A549 (cell line): ENCODE results near the gene UGT1A10. TPM values are rescaled to one million over a fixed set of nuclear protein-coding genes. Genes with fewer than 3 reads are reported as not detected.

Experiments used
- ATAC-seq, 2 experiments: fragments of 200-7000 bp in 1 of 2; fragments of >200 bp in 1 of 2; cut with Nextera tagmentation in 1 of 2; cut with Tn5 transposase in 1 of 2; 3 replicates each; pipeline versions ENCODE4 v1.8.0 to v1.9.1; 2018 to 2020; ENCODE audit warnings: mild to moderate bottlenecking in 1 of 2, moderate library complexity in 1 of 2
- CTCF ChIA-PET: fragments of 300-600 bp; sonication (Branson Sonifier 250); formaldehyde crosslinking; extraction: SDS; loops from one replicate; lab custom pipeline; 2021; ENCODE audit warnings: antibody characterized with exemption, inconsistent platforms; lab: Yijun Ruan, JAX
- POLR2A ChIA-PET: fragments of 350-600 bp; formaldehyde crosslinking; extraction: SDS; loops from one replicate; lab custom pipeline; 2021; ENCODE audit warnings: antibody characterized with exemption, inconsistent platforms; lab: Yijun Ruan, JAX
- DNase-seq, 2 experiments: peaks; one replicate each; pipeline versions ENCODE4 v3.0.0 to v3.0.0-alpha.2; 2011 to 2016; ENCODE audit warnings: low read depth in 1 of 2, low spot score in 1 of 2
- FAIRE-seq: peaks from 2 replicates; lab custom pipeline; 2011; peaks lifted over from hg19 to GRCh38; lab: Jason Lieb, UNC
- H3K27ac ChIP-seq, 2 experiments: fragments of >200 bp; sonication (Bioruptor Twin); formaldehyde crosslinking; 3 replicates each; pipeline ENCODE4 v1.5.1; 2016 to 2017
- H3K4me1 ChIP-seq: fragments of >200 bp; sonication (Bioruptor Twin); formaldehyde crosslinking; 3 replicates; pipeline ENCODE4 v1.6.1; 2016
- H3K4me2 ChIP-seq: fragments of >200 bp; sonication (Bioruptor Twin); formaldehyde crosslinking; 3 replicates; pipeline ENCODE4 v1.6.1; 2016
- H3K4me3 ChIP-seq: fragments of >200 bp; sonication (Bioruptor Twin); formaldehyde crosslinking; 3 replicates; pipeline ENCODE4 v1.5.1; 2016
- H3K9me3 ChIP-seq: fragments of >200 bp; sonication (Bioruptor Twin); formaldehyde crosslinking; 3 replicates; pipeline ENCODE4 v1.6.1; 2016
- BCL3 ChIP-seq: fragments of >200 bp; sonication (Bioruptor Twin); formaldehyde crosslinking; IDR thresholded peaks from 3 replicates; pipeline ENCODE4 v1.6.1; 2016
- CBX8 ChIP-seq: fragments of 200-600 bp; sonication (generic); IDR thresholded peaks from 2 replicates; pipeline ENCODE4 v1.6.1; 2016
- EHMT2 ChIP-seq: fragments of 200-600 bp; sonication (generic); IDR thresholded peaks from 2 replicates; pipeline ENCODE4 v1.6.1; 2016; ENCODE audit warnings: antibody characterized with exemption, low read depth, mild to moderate bottlenecking, moderate library complexity
- EP300 ChIP-seq, 2 experiments: fragments of >200 bp; sonication (Bioruptor Twin); formaldehyde crosslinking; IDR thresholded peaks; 2 replicates in 1 of 2; 3 replicates in 1 of 2; pipeline ENCODE4 v1.6.1; 2016 to 2017
- ESRRA ChIP-seq: fragments of 150-350 bp; IDR thresholded peaks from 2 replicates; pipeline ENCODE4 v1.6.1; 2014; ENCODE audit warnings: mild to moderate bottlenecking, low read length, borderline replicate concordance
- FOSL2 ChIP-seq, 2 experiments: fragments of 450-650 bp in 1 of 2; fragments of >200 bp in 1 of 2; sonication (Bioruptor Twin) in 1 of 2; formaldehyde crosslinking; IDR thresholded peaks; 2 replicates each; pipeline versions ENCODE4 v1.5.0 to v1.6.1; 2016 to 2020; ENCODE audit warnings: mild to moderate bottlenecking in 1 of 2, moderate library complexity in 1 of 2
- GATA3 ChIP-seq: IDR thresholded peaks from 2 replicates; pipeline ENCODE4 v1.6.1; 2012; ENCODE audit warnings: borderline replicate concordance
- HEYL ChIP-seq: fragments of 250-450 bp; sonication (Bioruptor Pico); IDR thresholded peaks from 2 replicates; pipeline ENCODE4 v1.8.0; 2021; ENCODE audit warnings: mild to moderate bottlenecking, moderate library complexity
- HOXA7 ChIP-seq: fragments of 250-450 bp; sonication (Bioruptor Pico); IDR thresholded peaks from 2 replicates; pipeline ENCODE4 v1.5.0; 2020; ENCODE audit warnings: mild to moderate bottlenecking, moderate library complexity
- JUN ChIP-seq, 2 experiments: fragments of >200 bp; sonication (Bioruptor Twin); formaldehyde crosslinking; IDR thresholded peaks; 2 replicates in 1 of 2; 3 replicates in 1 of 2; pipeline ENCODE4 v1.6.1; 2016 to 2017
- JUNB ChIP-seq: fragments of >200 bp; sonication (Bioruptor Twin); formaldehyde crosslinking; IDR thresholded peaks from 2 replicates; pipeline ENCODE4 v1.6.1; 2016
- KDM1A ChIP-seq: fragments of 200-600 bp; sonication (generic); IDR thresholded peaks from 2 replicates; pipeline ENCODE4 v1.6.1; 2016; ENCODE audit warnings: low read depth, mild to moderate bottlenecking
- MAFK ChIP-seq: fragments of 450-650 bp; IDR thresholded peaks from 2 replicates; pipeline ENCODE4 v1.6.1; 2014; ENCODE audit not compliant: partially characterized antibody
- MAX ChIP-seq: IDR thresholded peaks from 2 replicates; pipeline ENCODE4 v1.6.1; 2012
- NFE2L2 ChIP-seq: fragments of 150-350 bp; conservative IDR thresholded peaks from 2 replicates; pipeline ENCODE4 v1.6.1; 2014; ENCODE audit warnings: low read length
- PHF8 ChIP-seq: fragments of 200-600 bp; sonication (generic); IDR thresholded peaks from 2 replicates; pipeline ENCODE4 v1.6.1; 2016; ENCODE audit warnings: low read depth, mild to moderate bottlenecking, antibody characterized with exemption, moderate library complexity, borderline replicate concordance
- RAD21 ChIP-seq, 2 experiments: fragments of >200 bp in 1 of 2; sonication (Bioruptor Twin) in 1 of 2; formaldehyde crosslinking in 1 of 2; IDR thresholded peaks in 1 of 2; conservative IDR thresholded peaks in 1 of 2; 2 replicates in 1 of 2; 3 replicates in 1 of 2; pipeline ENCODE4 v1.6.1; 2012 to 2018; ENCODE audit warnings: inconsistent platforms in 1 of 2
- RARB ChIP-seq: fragments of 250-450 bp; sonication (Bioruptor Pico); IDR thresholded peaks from 2 replicates; pipeline ENCODE4 v1.8.0; 2021; ENCODE audit warnings: mild to moderate bottlenecking, moderate library complexity
- RFX5 ChIP-seq: fragments of 450-650 bp; IDR thresholded peaks from 2 replicates; pipeline ENCODE4 v1.7.1; 2014; ENCODE audit warnings: antibody characterized with exemption, mild to moderate bottlenecking, moderate library complexity
- SREBF2 ChIP-seq: fragments of 450-650 bp; IDR thresholded peaks from 2 replicates; pipeline ENCODE4 v1.6.1; 2014; ENCODE audit warnings: mild to moderate bottlenecking, moderate library complexity
- ZFP36 ChIP-seq: fragments of 450-650 bp; IDR thresholded peaks from 2 replicates; pipeline ENCODE4 v1.6.1; 2014; ENCODE audit warnings: borderline replicate concordance; ENCODE audit not compliant: partially characterized antibody
- ZNF302 ChIP-seq: fragments of 250-450 bp; sonication (Bioruptor Pico); IDR thresholded peaks from 2 replicates; pipeline ENCODE4 v1.9.0; 2021; ENCODE audit warnings: inconsistent platforms, mild to moderate bottlenecking, moderate library complexity
- WGBS: methylation state at CpG from one replicate; pipeline ENCODE4 v1.1.6; 2017; ENCODE audit errors: missing lambda C conversion rate; 5-methylcytosine and 5-hydroxymethylcytosine counted together
- polyA plus RNA-seq, 4 experiments: library from polyadenylated mRNA; depleted of rRNA in 3 of 4; stranded (reverse); fragments of >200 nt; fragmentation: RNase III in 1 of 4; extraction: RNeasy Plus Mini Kit Qiagen cat#74134 plus additional on column Dnase treatment in 1 of 4; gene quantifications; 2 replicates in 3 of 4; 3 replicates in 1 of 4; pipeline ENCODE4 v1.2.3, GENCODE V29; 2011 to 2017
- TF ChIP-seq, protein P1 (sequence below): fragments of 250-450 bp; sonication (Bioruptor Pico); IDR thresholded peaks from 2 replicates; pipeline ENCODE4 v1.5.0; 2020; ENCODE audit warnings: low read depth, mild to moderate bottlenecking, moderate library complexity
- TF ChIP-seq, protein P2 (sequence below): fragments of 250-450 bp; sonication (Bioruptor Pico); IDR thresholded peaks from 2 replicates; pipeline ENCODE4 v1.5.0; 2021; ENCODE audit warnings: mild to moderate bottlenecking, moderate library complexity, borderline replicate concordance
- TF ChIP-seq, protein P3 (sequence below): fragments of 150-350 bp; IDR thresholded peaks from 2 replicates; pipeline ENCODE4 v1.6.1; 2014; ENCODE audit warnings: low read depth, mild to moderate bottlenecking, low read length

The UGT1A10 gene
- polyA plus RNA-seq, 2 of the 4 experiments (the other 2 are of a cell fraction) = 0.10 TPM; not detected in 1

GRCh38 chr2:233674314-233674713, 38.1 kb downstream of the UGT1A10 start:
- Histone ChIP-seq H3K4me1 (peaks cover 23% of the 10 kb centered on the region), H3K4me2 (no peak overlapping the region), H3K4me3 (no peak overlapping the region), H3K27ac (peak overlapping the region; percentile 82 to 85), H3K9me3 (peaks cover 25% of the 10 kb centered on the region)
- FAIRE-seq (no peak), DNase-seq (no peak), ATAC-seq (no peak)
- 36% methylated on average over 1 of the region's 1 CpG for WGBS
- no peak for TF ChIP-seq ESRRA
- TF ChIP-seq, protein P1, sequence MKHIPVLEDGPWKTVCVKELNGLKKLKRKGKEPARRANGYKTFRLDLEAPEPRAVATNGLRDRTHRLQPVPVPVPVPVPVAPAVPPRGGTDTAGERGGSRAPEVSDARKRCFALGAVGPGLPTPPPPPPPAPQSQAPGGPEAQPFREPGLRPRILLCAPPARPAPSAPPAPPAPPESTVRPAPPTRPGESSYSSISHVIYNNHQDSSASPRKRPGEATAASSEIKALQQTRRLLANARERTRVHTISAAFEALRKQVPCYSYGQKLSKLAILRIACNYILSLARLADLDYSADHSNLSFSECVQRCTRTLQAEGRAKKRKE (CRISPR knock-in tag) = no peak
- no peak for TF ChIP-seq NFE2L2
- no peak for TF ChIP-seq HOXA7 (CRISPR knock-in tag)
- TF ChIP-seq ZNF302 (CRISPR knock-in tag) = no peak
- TF ChIP-seq MAFK = no peak
- CTCF ChIA-PET = no interaction called here
- POLR2A ChIA-PET = no interaction called here

DNA sequence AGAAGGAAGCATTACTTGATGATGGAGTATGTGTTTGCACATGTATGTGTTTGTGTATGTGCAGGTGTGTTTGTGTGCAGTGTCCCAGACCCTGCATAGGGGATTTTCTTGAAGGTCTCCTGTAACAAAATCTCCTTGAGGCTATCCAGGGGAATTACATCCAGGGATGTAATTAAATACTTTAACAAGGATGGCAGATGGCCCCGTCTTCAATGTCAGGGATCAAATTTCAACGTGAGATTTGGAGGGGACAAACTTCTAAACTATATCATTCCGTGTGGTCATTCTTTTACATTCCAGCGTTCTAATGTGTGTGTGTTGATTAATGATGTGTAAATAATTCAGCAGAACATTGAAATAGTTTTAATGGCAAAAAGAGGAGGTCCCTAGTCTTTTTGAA, 38.7 kb downstream of the UGT1A10 start:
- Histone ChIP-seq H3K9me3 (peaks cover 25% of the 10 kb centered on the region), H3K4me3 (no peak overlapping the region), H3K27ac (peak overlapping the region; percentile 82 to 85), H3K4me1 (peaks cover 16% of the 10 kb centered on the region; the same call in 2 of the 3 replicates), H3K4me2 (no peak overlapping the region)
- CTCF ChIA-PET = no interaction called here
- DNase-seq = no peak
- WGBS = 76% methylated on average over 4 of the region's 4 CpGs
- ATAC-seq = 0 out of 6 replicates have a peak, but pooled peaks of 1 of the 2 experiments have one; percentile 29
- FAIRE-seq = no peak
- POLR2A ChIA-PET = no interaction called here
- no peak for TF ChIP-seq CBX8
- TF ChIP-seq RAD21 (conservative IDR thresholded peaks at IDR 0.05 in 1 of 2, IDR thresholded peaks at IDR 0.05 in 1 of 2) = no peak
- no peak for TF ChIP-seq RFX5
- TF ChIP-seq ESRRA = no peak
- no peak for TF ChIP-seq HEYL (CRISPR knock-in tag)
- no peak for TF ChIP-seq ZFP36
- TF ChIP-seq KDM1A = no peak
- TF ChIP-seq MAFK = no peak
- no peak for TF ChIP-seq SREBF2
- TF ChIP-seq, protein P2, sequence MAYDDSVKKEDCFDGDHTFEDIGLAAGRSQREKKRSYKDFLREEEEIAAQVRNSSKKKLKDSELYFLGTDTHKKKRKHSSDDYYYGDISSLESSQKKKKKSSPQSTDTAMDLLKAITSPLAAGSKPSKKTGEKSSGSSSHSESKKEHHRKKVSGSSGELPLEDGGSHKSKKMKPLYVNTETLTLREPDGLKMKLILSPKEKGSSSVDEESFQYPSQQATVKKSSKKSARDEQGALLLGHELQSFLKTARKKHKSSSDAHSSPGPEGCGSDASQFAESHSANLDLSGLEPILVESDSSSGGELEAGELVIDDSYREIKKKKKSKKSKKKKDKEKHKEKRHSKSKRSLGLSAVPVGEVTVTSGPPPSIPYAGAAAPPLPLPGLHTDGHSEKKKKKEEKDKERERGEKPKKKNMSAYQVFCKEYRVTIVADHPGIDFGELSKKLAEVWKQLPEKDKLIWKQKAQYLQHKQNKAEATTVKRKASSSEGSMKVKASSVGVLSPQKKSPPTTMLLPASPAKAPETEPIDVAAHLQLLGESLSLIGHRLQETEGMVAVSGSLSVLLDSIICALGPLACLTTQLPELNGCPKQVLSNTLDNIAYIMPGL (CRISPR knock-in tag) = no peak
- no peak for TF ChIP-seq EHMT2

DNA sequence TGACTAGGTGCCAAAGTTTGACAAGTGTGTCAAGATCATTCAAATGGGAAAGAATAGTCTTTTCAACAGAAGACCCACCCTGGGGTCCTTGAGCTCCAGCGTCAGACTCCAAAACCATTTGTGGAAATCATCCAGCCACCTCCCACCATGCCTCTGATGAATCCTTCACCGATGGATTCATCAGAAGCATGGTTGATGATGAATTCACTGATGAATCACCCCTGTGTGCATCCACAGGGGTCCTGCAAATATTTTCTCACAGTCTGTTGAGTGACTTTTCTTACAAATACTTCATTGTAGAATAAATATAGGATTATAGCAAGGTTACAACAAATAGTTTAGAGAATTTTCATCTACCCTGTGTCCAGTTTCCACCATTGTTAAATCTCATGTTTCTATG, 39.8 kb downstream of the UGT1A10 start:
- Histone ChIP-seq H3K9me3 (peaks cover 18% of the 10 kb centered on the region), H3K4me2 (no peak overlapping the region), H3K4me1 (peaks cover 20% of the 10 kb centered on the region; the same call in 2 of the 3 replicates), H3K4me3 (no peak overlapping the region), H3K27ac (peak overlapping the region; percentile 77 to 82)
- FAIRE-seq (no peak), DNase-seq (peak in 1 of 2 experiments; percentile 70), ATAC-seq (peak; percentile 62 to 72; a peak in 4 of 6 replicates)
- ChIA-PET POLR2A (no interaction called here), CTCF (interaction anchor here (1.0 to 1.4 kb wide), 2 partner anchors 23 to 35 kb away, joined by 4 read pairs; no protein-coding TSS in a partner anchor)
- WGBS = 3% methylated on average over 2 of the region's 2 CpGs
- no peak for TF ChIP-seq RFX5
- no peak for TF ChIP-seq PHF8
- peak; percentile 91; the same call in 1 of the 2 replicates for TF ChIP-seq GATA3
- TF ChIP-seq MAX = peak; percentile 45; the same call in 1 of the 2 replicates
- no peak for TF ChIP-seq ZFP36
- TF ChIP-seq ZNF302 (CRISPR knock-in tag) = no peak
- peak; percentile 83 for TF ChIP-seq JUNB
- TF ChIP-seq EP300 (IDR thresholded peaks at IDR 0.05) = peak; percentile 71 to 80; a peak in 2 of 5 replicates
- TF ChIP-seq JUN (IDR thresholded peaks at IDR 0.05) = peak in 1 of 2 experiments; percentile 52; a peak in 1 of 5 replicates
- peak; percentile 76 for TF ChIP-seq FOSL2 (IDR thresholded peaks at IDR 0.05)
- TF ChIP-seq FOSL2 (CRISPR knock-in tag; IDR thresholded peaks at IDR 0.05) = peak; percentile 80
- TF ChIP-seq, protein P3, sequence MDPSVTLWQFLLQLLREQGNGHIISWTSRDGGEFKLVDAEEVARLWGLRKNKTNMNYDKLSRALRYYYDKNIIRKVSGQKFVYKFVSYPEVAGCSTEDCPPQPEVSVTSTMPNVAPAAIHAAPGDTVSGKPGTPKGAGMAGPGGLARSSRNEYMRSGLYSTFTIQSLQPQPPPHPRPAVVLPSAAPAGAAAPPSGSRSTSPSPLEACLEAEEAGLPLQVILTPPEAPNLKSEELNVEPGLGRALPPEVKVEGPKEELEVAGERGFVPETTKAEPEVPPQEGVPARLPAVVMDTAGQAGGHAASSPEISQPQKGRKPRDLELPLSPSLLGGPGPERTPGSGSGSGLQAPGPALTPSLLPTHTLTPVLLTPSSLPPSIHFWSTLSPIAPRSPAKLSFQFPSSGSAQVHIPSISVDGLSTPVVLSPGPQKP = no peak
- TF ChIP-seq RARB (CRISPR knock-in tag) = no peak
- 0 out of 3 replicates have a peak, but pooled peaks have one; percentile 27 for TF ChIP-seq BCL3
